GM19372 (cell line): ENCODE data around the gene FBXW5.

Source experiments
- ATAC-seq: cut with Tn5 transposase; IDR thresholded peaks from one replicate; pipeline ENCODE4 v1.9.1; 2021; ENCODE audit warnings: mild to moderate bottlenecking, low read depth, moderate library complexity; ENCODE audit not compliant: unreplicated experiment

FBXW5 gene, protein sequence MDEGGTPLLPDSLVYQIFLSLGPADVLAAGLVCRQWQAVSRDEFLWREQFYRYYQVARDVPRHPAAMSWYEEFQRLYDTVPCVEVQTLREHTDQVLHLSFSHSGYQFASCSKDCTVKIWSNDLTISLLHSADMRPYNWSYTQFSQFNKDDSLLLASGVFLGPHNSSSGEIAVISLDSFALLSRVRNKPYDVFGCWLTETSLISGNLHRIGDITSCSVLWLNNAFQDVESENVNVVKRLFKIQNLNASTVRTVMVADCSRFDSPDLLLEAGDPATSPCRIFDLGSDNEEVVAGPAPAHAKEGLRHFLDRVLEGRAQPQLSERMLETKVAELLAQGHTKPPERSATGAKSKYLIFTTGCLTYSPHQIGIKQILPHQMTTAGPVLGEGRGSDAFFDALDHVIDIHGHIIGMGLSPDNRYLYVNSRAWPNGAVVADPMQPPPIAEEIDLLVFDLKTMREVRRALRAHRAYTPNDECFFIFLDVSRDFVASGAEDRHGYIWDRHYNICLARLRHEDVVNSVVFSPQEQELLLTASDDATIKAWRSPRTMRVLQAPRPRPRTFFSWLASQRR

GRCh38 chr9:136944519-136945332, at the start of gene FBXW5, which contains the start of gene C8G:
TSS of gene FBXW5 (minus strand) at chr9:136944738. CDS start at chr9:136944083, 655 bp downstream.
TSS of gene C8G (plus strand) at chr9:136945243. CDS start at chr9:136945321, 78 bp downstream.
- peak; percentile 90 for ATAC-seq

DNA sequence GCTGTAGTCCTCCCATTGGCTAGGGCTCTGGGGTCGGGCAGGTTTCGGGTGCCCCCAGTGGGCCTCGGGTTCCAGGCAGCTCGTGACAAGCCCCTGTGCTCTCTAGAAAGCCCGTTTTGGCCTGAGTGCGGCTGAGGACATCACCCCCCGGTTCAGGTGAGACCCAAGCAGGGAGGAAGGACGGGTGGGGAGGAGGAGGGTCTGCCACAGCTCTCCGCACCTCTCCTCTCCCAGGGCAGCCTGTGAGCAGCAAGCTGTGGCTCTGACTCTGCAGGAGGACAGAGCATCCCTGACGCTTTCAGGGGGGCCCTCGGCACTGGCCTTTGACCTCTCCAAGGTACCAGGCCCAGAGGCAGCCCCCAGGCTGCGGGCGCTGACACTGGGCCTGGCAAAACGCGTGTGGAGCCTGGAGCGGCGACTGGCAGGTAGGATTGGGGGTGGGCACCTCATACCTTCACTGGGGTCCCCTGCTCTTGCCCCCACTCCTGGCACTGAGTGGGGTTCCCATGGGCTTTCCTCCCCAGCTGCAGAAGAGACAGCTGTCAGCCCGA, 48.4 kb upstream of the FBXW5 start:
- no peak for ATAC-seq

DNA sequence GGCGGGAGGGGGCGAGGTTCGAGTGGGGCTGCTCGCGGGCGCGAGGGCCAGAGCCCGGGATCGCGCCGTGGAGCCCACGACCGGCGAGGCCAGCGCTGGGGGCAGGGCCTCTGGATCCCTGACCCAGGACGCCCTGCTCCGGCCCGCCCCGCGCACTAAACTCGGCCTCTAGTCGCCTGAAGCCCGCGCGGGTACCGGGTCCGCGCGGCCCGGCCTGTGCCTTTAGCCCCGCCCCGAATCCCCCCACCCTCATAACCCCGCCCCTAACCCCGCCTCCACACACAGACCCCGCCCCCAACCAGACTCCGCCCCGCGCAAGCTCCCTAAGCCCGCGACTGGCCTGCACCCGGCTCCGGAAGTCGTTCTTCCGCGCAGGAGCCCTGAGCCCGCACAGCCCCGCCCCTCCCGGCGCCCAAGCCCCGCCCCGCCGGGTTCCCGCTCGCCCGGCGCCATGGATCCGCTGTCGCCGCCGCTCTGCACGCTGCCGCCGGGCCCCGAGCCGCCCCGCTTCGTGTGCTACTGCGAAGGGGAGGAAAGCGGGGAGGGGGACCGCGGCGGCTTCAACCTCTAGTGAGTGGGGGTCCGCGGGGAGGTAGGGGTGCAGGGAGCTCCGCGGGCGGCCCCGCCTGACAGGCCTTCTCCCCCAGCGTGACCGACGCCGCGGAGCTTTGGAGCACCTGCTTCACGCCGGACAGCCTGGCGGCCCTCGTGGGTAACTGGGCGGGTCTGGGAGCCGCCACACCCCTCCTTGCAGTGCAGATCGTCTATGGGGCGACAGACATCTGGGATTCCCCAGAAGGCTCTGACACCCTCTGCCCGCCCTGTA, 47.7 kb upstream of the FBXW5 start, which contains the start of gene PAXX:
Gene PAXX, plus strand, starts transcription at position 430 of the 826 bp plus-strand sequence. Its CDS starts 22 bp downstream, at position 452.
- ATAC-seq: peak; percentile 85

GRCh38 chr9:136990242-136990911, 45.8 kb upstream of the FBXW5 start:
- ATAC-seq: no peak

DNA sequence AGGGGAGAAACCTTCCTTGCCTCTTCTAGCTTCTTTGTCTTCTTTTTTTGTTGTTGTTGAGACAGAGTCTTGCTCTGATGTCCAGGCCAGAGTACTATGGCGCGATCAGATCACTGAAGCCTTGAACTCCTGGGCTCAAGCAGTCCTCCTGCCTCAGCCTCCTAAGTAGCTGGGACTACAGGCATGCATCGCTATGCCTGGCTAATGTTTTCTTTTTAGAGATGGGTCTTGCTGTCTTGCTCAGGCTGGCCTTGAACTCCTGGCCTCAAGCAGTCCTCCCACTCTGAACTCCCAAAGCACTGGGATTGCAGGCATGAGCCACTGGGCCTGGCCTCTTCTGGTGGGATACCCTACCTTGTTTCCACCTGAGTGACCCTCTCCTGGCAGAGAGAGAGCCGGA, 44.3 kb upstream of the FBXW5 start:
- no peak for ATAC-seq

- ATAC-seq: no peak
These were observed 41.3 kb upstream of the FBXW5 start for GRCh38 chr9:136985853-136986252.

GRCh38 chr9:136985027-136985602, 40.6 kb upstream of the FBXW5 start:
- ATAC-seq: no peak

DNA sequence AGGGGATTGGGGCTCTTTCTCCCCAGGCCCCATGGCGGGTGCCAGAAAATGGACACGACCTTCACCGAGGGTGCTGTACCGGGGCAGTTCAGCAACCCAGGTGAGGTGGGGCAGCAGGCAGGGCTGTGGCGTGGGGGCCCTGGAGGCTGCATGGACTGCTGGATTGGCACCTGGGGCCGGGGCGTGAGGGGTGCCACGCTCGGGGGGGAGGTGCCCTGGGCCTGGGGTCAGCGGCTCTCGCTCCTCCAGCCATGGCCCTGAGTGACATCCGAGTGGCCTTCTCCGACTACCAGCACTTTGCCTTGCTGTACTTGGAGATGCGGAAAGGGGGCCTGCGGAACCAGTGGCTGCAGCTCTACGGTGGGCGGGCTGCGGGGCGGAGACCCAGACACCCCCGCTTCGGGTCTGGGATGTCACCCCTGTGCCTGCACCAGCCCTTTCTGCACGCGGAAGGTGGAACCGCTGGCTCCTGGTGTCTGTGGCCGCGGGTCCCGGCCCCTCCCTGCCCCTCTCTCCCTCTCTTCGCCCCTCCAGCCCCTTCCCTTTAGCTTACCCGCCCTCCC, 40.0 kb upstream of the FBXW5 start:
- ATAC-seq: no peak

- no peak for ATAC-seq
These were observed 39.2 kb upstream of the FBXW5 start for GRCh38 chr9:136983656-136984314.

GRCh38 chr9:136983167-136983566, 38.6 kb upstream of the FBXW5 start:
- no peak for ATAC-seq

GRCh38 chr9:136982232-136983051, 37.9 kb upstream of the FBXW5 start, which contains the start of gene LCNL1:
TSS of gene LCNL1 (plus strand) at chr9:136982993. CDS start at chr9:136983587, 594 bp downstream.
- no peak for ATAC-seq

- ATAC-seq: no peak
These were observed 37.2 kb upstream of the FBXW5 start for GRCh38 chr9:136981588-136982231.

- ATAC-seq: no peak
These were observed 36.3 kb upstream of the FBXW5 start for GRCh38 chr9:136980669-136981478.

GRCh38 chr9:136979769-136980587, 35.4 kb upstream of the FBXW5 start:
- no peak for ATAC-seq
